BJ (cell line): ENCODE data around the gene LPO. TPM values are rescaled to one million over a fixed set of nuclear protein-coding genes. Genes with fewer than 3 reads are reported as not detected.

Source experiments
- CTCF ChIA-PET: fragments of 350-600 bp; formaldehyde crosslinking; extraction: SDS; loops from one replicate; lab custom pipeline; 2021; ENCODE audit warnings: antibody characterized with exemption, inconsistent platforms; lab: Yijun Ruan, JAX
- POLR2A ChIA-PET: fragments of 300-600 bp; sonication (Branson Sonifier 250); formaldehyde crosslinking; extraction: SDS; loops from one replicate; lab custom pipeline; 2021; ENCODE audit warnings: antibody characterized with exemption; lab: Charles Lee
- DNase-seq: peaks from one replicate; pipeline ENCODE4 v3.0.0-alpha.2; 2011; ENCODE audit warnings: low read depth
- H3K27me3 ChIP-seq: 2 replicates; pipeline ENCODE4 v1.6.0; 2011; ENCODE audit warnings: low read length; ENCODE audit not compliant: control insufficient read depth, insufficient read depth
- H3K36me3 ChIP-seq: 2 replicates; pipeline ENCODE4 v1.5.1; 2011; ENCODE audit warnings: low read length; ENCODE audit not compliant: control insufficient read depth, insufficient read depth
- H3K4me3 ChIP-seq: 2 replicates; pipeline ENCODE4 v1.5.1; 2011; ENCODE audit warnings: low read depth, mild to moderate bottlenecking, control low read depth, low read length
- CTCF ChIP-seq: IDR thresholded peaks from 2 replicates; pipeline ENCODE4 v1.5.1; 2011; ENCODE audit warnings: low read depth, mild to moderate bottlenecking, control low read depth, inconsistent platforms, low read length, moderate library complexity; ENCODE audit not compliant: insufficient read depth
- polyA plus RNA-seq: library from polyadenylated mRNA; depleted of rRNA; stranded (reverse); fragments of >200 nt; gene quantifications from 2 replicates; pipeline ENCODE4 v1.2.3, GENCODE V29; 2011

LPO gene
- polyA plus RNA-seq, 1 experiment, result 0.07 TPM

- no peak overlapping the region for H3K4me3 ChIP-seq
- POLR2A ChIA-PET, result no interaction called here
- CTCF ChIA-PET, result no interaction called here
These were observed 31.3 kb downstream of the LPO start for GRCh38 chr17:58269557-58270291.

GRCh38 chr17:58270476-58271215, 32.3 kb downstream of the LPO start:
- H3K27me3 ChIP-seq, result no peaks in the 10 kb centered on the region
- DNase-seq, result no peak
- POLR2A ChIA-PET, result no interaction called here
- no peaks in the 10 kb centered on the region for H3K36me3 ChIP-seq
- no peak for TF ChIP-seq CTCF
- CTCF ChIA-PET, result interaction anchor here (0.7 to 1.4 kb wide), 2 partner anchors 20 to 21 kb away, joined by 3 to 4 read pairs; no protein-coding TSS in a partner anchor
- H3K4me3 ChIP-seq, result no peak overlapping the region

More at GRCh38 chr17:58269557-58270291, 31.3 kb downstream of the LPO start:
- Histone ChIP-seq H3K27me3 (no peaks in the 10 kb centered on the region), H3K36me3 (no peaks in the 10 kb centered on the region)
- no peak for DNase-seq
- TF ChIP-seq CTCF, result no peak

GRCh38 chr17:58271216-58271931, 33.0 kb downstream of the LPO start:
- no peak overlapping the region for H3K4me3 ChIP-seq
- H3K36me3 ChIP-seq, result no peaks in the 10 kb centered on the region
- CTCF ChIA-PET, result interaction anchor here (0.7 to 1.4 kb wide), 2 partner anchors 21 to 22 kb away, joined by 3 to 4 read pairs; no protein-coding TSS in a partner anchor
- POLR2A ChIA-PET, result no interaction called here
- TF ChIP-seq CTCF, result no peak
- DNase-seq, result no peak
- no peaks in the 10 kb centered on the region for H3K27me3 ChIP-seq

- no peak for TF ChIP-seq CTCF
- ChIA-PET POLR2A (no interaction called here), CTCF (interaction anchor here (1.0 kb wide), 1 partner anchor 145 kb away, joined by 3 read pairs; the partner anchor contains the start of gene RNF43)
- no peak overlapping the region for H3K4me3 ChIP-seq
- no peak for DNase-seq
- no peaks in the 10 kb centered on the region for H3K36me3 ChIP-seq
- H3K27me3 ChIP-seq, result no peaks in the 10 kb centered on the region
These were observed 34.2 kb downstream of the LPO start for GRCh38 chr17:58272367-58273280.
